ENCODE results near the gene DGKB. TPM values are rescaled to one million over a fixed set of nuclear protein-coding genes. Genes with fewer than 3 reads are reported as not detected.

DGKB gene
- polyA plus RNA-seq, 1 donor = 1.3 TPM

- Histone ChIP-seq H3K27me3 (ENCODE audit: control insufficient read depth, insufficient read depth, low read length) (no peaks in the 10 kb centered on the region), H3K4me1 (ENCODE audit: control insufficient read depth, insufficient read depth, low read length) (no peaks in the 10 kb centered on the region), H3K4me3 (ENCODE audit: low read length) (no peak overlapping the region), H3K27ac (ENCODE audit: low read length) (no peak overlapping the region), H3K9me3 (ENCODE audit: control insufficient read depth, low read depth, low read length) (no peaks in the 10 kb centered on the region), H3K36me3 (ENCODE audit: control insufficient read depth, insufficient read depth, low read length) (no peaks in the 10 kb centered on the region)
- DNase-seq = no peak
Observed at GRCh38 chr7:14842523-14842922, 60.0 kb downstream of the DGKB start.

DNA sequence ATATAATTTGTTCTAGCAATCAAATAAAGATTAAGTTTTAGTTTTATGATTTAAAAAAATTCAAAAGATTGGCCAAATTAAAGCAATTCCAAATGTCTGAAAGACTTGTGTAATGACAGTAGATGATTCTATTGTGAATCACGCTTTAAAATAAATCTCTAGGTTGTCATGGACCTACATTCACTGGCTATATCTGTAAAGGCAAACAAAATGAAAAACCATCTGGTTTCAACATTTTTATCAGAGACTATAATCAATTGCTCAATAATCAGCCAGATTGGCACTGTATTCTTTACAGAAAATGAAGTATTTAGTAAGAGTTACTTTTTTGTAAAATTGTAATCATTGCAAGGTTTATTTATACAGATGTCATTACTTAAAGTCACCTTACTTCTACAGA, 60.7 kb downstream of the DGKB start:
- Histone ChIP-seq H3K36me3 (ENCODE audit: control insufficient read depth, insufficient read depth, low read length) (no peaks in the 10 kb centered on the region), H3K27me3 (ENCODE audit: control insufficient read depth, insufficient read depth, low read length) (no peaks in the 10 kb centered on the region), H3K4me1 (ENCODE audit: control insufficient read depth, insufficient read depth, low read length) (no peaks in the 10 kb centered on the region), H3K27ac (ENCODE audit: low read length) (no peak overlapping the region), H3K9me3 (ENCODE audit: control insufficient read depth, low read depth, low read length) (no peaks in the 10 kb centered on the region), H3K4me3 (ENCODE audit: low read length) (no peak overlapping the region)
- no peak for DNase-seq
- no CpG with 5 or more reads among the region's 1 CpG for WGBS (ENCODE audit: insufficient coverage, low lambda C conversion rate)

DNA sequence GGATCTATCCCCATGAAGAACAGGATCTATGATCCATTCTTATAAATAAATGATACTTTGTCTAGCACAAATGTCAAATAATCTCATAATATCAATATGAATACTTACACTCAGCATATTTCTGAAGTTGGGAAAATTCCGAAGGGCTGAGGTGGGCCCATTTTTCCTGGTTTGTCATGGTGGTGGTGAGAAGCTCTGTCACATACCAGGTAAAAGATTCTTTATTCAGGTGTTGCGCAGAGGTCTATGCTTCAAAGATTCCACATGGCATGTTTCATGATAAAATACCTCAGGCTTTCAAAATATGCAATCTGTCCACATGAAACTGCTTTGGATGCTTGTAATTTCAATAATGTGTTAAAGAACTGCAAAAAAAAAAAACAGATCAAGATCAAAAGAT, 61.5 kb downstream of the DGKB start:
- Histone ChIP-seq H3K4me3 (ENCODE audit: low read length) (no peak overlapping the region), H3K36me3 (ENCODE audit: control insufficient read depth, insufficient read depth, low read length) (no peaks in the 10 kb centered on the region), H3K27me3 (ENCODE audit: control insufficient read depth, insufficient read depth, low read length) (no peaks in the 10 kb centered on the region), H3K9me3 (ENCODE audit: control insufficient read depth, low read depth, low read length) (no peaks in the 10 kb centered on the region), H3K4me1 (ENCODE audit: control insufficient read depth, insufficient read depth, low read length) (no peaks in the 10 kb centered on the region), H3K27ac (ENCODE audit: low read length) (no peak overlapping the region)
- DNase-seq = no peak
- 100% methylated on average over 1 of the region's 2 CpGs for WGBS (ENCODE audit: insufficient coverage, low lambda C conversion rate)

DNA sequence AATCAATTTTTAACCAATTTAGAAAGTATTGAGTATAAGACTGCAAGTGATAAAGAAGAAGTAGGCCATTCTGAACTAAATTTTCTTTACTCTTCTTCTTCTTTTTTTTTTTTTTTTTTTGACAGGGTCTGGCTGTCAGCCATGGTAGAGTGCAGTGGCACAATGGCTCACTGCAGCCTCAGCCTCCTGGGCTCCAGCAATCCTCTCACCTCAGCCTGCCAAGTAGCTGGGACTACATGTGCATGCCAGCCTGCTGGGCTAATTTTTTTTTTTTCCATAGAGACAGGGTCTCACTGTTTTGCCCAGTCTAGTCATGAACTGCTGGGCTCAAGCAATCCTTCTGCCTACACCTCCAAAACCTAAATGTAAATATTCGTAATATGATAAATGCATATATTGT, 63.2 kb downstream of the DGKB start:
- Histone ChIP-seq H3K27me3 (ENCODE audit: control insufficient read depth, insufficient read depth, low read length) (no peaks in the 10 kb centered on the region), H3K36me3 (ENCODE audit: control insufficient read depth, insufficient read depth, low read length) (no peaks in the 10 kb centered on the region), H3K4me3 (ENCODE audit: low read length) (no peak overlapping the region), H3K27ac (ENCODE audit: low read length) (no peak overlapping the region), H3K9me3 (ENCODE audit: control insufficient read depth, low read depth, low read length) (no peaks in the 10 kb centered on the region), H3K4me1 (ENCODE audit: control insufficient read depth, insufficient read depth, low read length) (no peaks in the 10 kb centered on the region)
- 80% methylated on average over 1 of the region's 1 CpG for WGBS (ENCODE audit: insufficient coverage, low lambda C conversion rate)
- DNase-seq = no peak

DNA sequence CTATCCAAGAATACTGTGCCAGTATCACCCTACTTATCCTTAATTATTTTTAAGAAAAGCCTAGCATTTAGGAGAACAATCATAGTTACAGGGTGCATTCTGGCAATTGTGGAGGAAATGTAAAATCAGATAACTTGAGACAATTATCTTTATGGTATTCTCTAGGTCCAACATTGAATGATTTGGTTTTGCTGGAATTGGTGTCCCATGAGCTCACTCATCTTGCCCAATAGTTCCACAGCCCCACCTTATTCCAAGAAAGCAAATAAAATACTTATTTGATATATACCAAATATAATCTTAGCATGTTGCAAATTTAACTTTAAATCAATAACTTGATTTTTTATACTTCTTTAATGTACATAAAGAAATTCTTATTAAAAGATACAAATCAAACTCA, 65.3 kb downstream of the DGKB start:
- Histone ChIP-seq H3K4me3 (ENCODE audit: low read length) (no peak overlapping the region), H3K9me3 (ENCODE audit: control insufficient read depth, low read depth, low read length) (no peaks in the 10 kb centered on the region), H3K4me1 (ENCODE audit: control insufficient read depth, insufficient read depth, low read length) (no peaks in the 10 kb centered on the region), H3K27me3 (ENCODE audit: control insufficient read depth, insufficient read depth, low read length) (no peaks in the 10 kb centered on the region), H3K27ac (ENCODE audit: low read length) (no peak overlapping the region), H3K36me3 (ENCODE audit: control insufficient read depth, insufficient read depth, low read length) (no peaks in the 10 kb centered on the region)
- DNase-seq = no peak

DNA sequence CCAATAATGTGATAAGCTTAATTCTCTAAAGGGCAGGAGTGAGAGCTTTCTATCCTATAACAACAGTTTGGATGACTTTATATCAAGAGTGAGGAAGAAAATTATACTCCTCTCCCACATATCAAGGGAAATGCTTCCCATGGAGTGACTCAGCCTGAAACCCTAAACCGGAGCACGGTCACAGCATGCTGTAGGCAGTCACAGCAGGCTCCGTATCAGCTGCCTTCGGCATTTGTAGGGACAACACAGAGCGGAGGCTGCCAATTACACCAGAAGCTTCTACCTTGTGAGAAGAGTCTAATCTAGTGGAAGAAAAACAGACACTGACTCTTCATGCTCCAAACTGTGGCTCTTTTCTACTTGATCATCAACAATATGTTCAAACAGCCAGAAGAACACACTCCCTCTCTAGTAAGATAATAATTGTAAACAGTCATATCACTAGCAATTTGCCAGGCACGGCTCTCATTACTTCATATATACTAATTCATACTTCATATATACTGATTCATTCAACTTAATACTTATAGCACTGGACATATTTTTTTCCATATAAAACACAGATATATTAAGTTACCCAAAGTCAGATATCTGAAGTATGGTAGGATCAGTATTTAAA, 65.9 kb downstream of the DGKB start:
- H3K36me3 ChIP-seq (ENCODE audit: control insufficient read depth, insufficient read depth, low read length) = no peaks in the 10 kb centered on the region
- no peaks in the 10 kb centered on the region for H3K9me3 ChIP-seq (ENCODE audit: control insufficient read depth, low read depth, low read length)
- H3K27ac ChIP-seq (ENCODE audit: low read length) = no peak overlapping the region
- no peak for DNase-seq
- no peaks in the 10 kb centered on the region for H3K4me1 ChIP-seq (ENCODE audit: control insufficient read depth, insufficient read depth, low read length)
- no peaks in the 10 kb centered on the region for H3K27me3 ChIP-seq (ENCODE audit: control insufficient read depth, insufficient read depth, low read length)
- no peak overlapping the region for H3K4me3 ChIP-seq (ENCODE audit: low read length)
- no CpG with 5 or more reads among the region's 6 CpGs for WGBS (ENCODE audit: insufficient coverage, low lambda C conversion rate)

DNA sequence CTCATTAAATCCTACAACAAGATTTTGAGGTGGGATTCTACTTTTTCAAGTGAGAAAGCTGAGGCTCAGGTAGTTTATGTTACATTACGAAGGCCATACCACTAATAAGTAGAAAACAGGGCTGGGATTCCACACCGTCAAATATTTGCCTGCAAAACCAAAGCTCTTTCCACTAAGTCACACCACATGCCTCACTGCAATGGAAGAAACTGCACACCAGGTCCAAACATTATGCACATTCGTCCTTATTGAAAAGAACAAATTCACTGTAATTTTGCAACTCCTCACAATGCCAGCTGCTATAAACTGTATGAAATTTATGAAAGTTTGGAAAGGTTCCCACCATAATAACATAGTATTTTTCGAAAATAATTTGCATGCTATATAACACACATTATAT, 66.5 kb downstream of the DGKB start:
- WGBS (ENCODE audit: insufficient coverage, low lambda C conversion rate) = 100% methylated on average over 1 of the region's 4 CpGs
- H3K27ac ChIP-seq (ENCODE audit: low read length) = no peak overlapping the region

GRCh38 chr7:14835384-14835783, 67.2 kb downstream of the DGKB start:
- no peak overlapping the region for H3K27ac ChIP-seq (ENCODE audit: low read length)
- 93% methylated on average over 2 of the region's 5 CpGs for WGBS (ENCODE audit: insufficient coverage, low lambda C conversion rate)
- no peak for DNase-seq
- no peaks in the 10 kb centered on the region for H3K27me3 ChIP-seq (ENCODE audit: control insufficient read depth, insufficient read depth, low read length)
- H3K36me3 ChIP-seq (ENCODE audit: control insufficient read depth, insufficient read depth, low read length) = no peaks in the 10 kb centered on the region
- H3K9me3 ChIP-seq (ENCODE audit: control insufficient read depth, low read depth, low read length) = no peaks in the 10 kb centered on the region
- H3K4me1 ChIP-seq (ENCODE audit: control insufficient read depth, insufficient read depth, low read length) = no peaks in the 10 kb centered on the region
- H3K4me3 ChIP-seq (ENCODE audit: low read length) = no peak overlapping the region

More for the DNA sequence above, 66.5 kb downstream of the DGKB start:
- no peak for DNase-seq
- Histone ChIP-seq H3K36me3 (ENCODE audit: control insufficient read depth, insufficient read depth, low read length) (no peaks in the 10 kb centered on the region), H3K9me3 (ENCODE audit: control insufficient read depth, low read depth, low read length) (no peaks in the 10 kb centered on the region), H3K4me3 (ENCODE audit: low read length) (no peak overlapping the region), H3K27me3 (ENCODE audit: control insufficient read depth, insufficient read depth, low read length) (no peaks in the 10 kb centered on the region), H3K4me1 (ENCODE audit: control insufficient read depth, insufficient read depth, low read length) (no peaks in the 10 kb centered on the region)

DNA sequence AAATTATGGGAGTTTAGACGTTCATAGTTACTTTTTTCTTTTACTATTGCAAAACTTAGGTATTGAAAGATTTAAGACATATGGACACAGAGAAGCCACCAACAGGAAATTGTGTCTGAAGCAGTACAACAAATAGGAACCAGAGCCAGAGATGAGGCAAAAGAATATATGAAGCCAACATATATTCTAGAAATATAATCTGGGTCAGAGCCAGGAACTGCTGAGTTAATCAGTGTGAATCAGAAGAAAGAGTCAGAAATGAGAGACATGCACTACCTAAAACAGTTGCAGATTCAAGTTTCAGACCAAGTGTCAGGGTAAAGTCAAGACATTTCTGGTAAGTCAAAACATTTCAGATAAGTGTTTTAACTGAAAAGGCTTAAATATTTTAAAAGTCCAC, 67.7 kb downstream of the DGKB start:
- no peaks in the 10 kb centered on the region for H3K9me3 ChIP-seq (ENCODE audit: control insufficient read depth, low read depth, low read length)
- no peaks in the 10 kb centered on the region for H3K27me3 ChIP-seq (ENCODE audit: control insufficient read depth, insufficient read depth, low read length)
- no peaks in the 10 kb centered on the region for H3K36me3 ChIP-seq (ENCODE audit: control insufficient read depth, insufficient read depth, low read length)
- H3K4me1 ChIP-seq (ENCODE audit: control insufficient read depth, insufficient read depth, low read length) = no peaks in the 10 kb centered on the region
- 91% methylated on average over 1 of the region's 1 CpG for WGBS (ENCODE audit: insufficient coverage, low lambda C conversion rate)
- no peak overlapping the region for H3K4me3 ChIP-seq (ENCODE audit: low read length)
- H3K27ac ChIP-seq (ENCODE audit: low read length) = no peak overlapping the region
- no peak for DNase-seq

DNA sequence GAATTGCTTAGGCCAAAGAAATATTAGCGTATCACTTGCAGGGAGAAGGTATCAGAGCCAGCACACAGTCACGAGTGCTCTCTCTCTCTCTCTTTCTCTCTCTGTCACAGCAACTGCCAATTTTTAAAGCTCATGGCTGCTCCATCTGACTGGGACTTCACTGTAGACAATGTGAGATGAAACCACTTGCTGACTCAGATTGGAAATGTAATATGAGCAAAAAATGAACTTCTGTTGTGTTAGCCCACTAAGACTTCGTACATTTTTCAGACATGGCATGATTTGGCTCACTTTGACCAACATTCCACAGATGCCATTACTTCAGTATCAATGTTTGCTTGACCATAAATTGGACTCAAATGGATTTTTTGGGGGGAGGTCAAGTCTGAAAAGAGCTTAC, 68.1 kb downstream of the DGKB start:
- no CpG with 5 or more reads among the region's 3 CpGs for WGBS (ENCODE audit: insufficient coverage, low lambda C conversion rate)
- Histone ChIP-seq H3K27me3 (ENCODE audit: control insufficient read depth, insufficient read depth, low read length) (no peaks in the 10 kb centered on the region), H3K4me3 (ENCODE audit: low read length) (no peak overlapping the region), H3K9me3 (ENCODE audit: control insufficient read depth, low read depth, low read length) (no peaks in the 10 kb centered on the region), H3K36me3 (ENCODE audit: control insufficient read depth, insufficient read depth, low read length) (no peaks in the 10 kb centered on the region), H3K27ac (ENCODE audit: low read length) (no peak overlapping the region), H3K4me1 (ENCODE audit: control insufficient read depth, insufficient read depth, low read length) (no peaks in the 10 kb centered on the region)
- DNase-seq = no peak

DNA sequence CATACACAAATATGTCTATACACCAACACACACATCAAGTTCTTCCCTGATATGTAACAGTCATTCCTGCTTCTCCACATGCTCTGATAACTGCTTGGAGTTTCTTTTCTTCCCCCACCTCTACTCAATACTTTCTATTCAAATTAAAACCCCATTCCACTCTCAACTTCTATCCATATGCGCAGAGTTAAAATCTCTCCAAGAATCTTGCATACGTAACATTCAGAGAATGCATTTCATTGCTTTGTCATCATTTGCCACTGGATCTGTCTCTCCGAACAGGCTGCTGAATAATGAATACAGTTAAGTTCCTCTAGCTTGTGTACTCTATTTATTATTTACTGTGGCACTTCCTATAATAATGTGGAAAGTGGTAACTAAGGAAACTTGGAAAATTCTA, 68.8 kb downstream of the DGKB start:
- WGBS (ENCODE audit: insufficient coverage, low lambda C conversion rate) = 92% methylated on average over 2 of the region's 3 CpGs
- DNase-seq = no peak
- H3K27ac ChIP-seq (ENCODE audit: low read length) = no peak overlapping the region
- H3K36me3 ChIP-seq (ENCODE audit: control insufficient read depth, insufficient read depth, low read length) = no peaks in the 10 kb centered on the region
- no peaks in the 10 kb centered on the region for H3K27me3 ChIP-seq (ENCODE audit: control insufficient read depth, insufficient read depth, low read length)
- no peaks in the 10 kb centered on the region for H3K4me1 ChIP-seq (ENCODE audit: control insufficient read depth, insufficient read depth, low read length)
- H3K4me3 ChIP-seq (ENCODE audit: low read length) = no peak overlapping the region
- no peaks in the 10 kb centered on the region for H3K9me3 ChIP-seq (ENCODE audit: control insufficient read depth, low read depth, low read length)

All from large intestine (tissue), 3 donors.